Chondrocyte (in vitro differentiated cells): ENCODE data around the gene PPP1R37. TPM values are rescaled to one million over a fixed set of nuclear protein-coding genes. Genes with fewer than 3 reads are reported as not detected.
A peak's percentile ranks its signal among the peaks of the same experiment; 100 is the strongest.

Experiments used
- DNase-seq: peaks from one replicate; pipeline ENCODE4 v3.0.0; 2021; ENCODE audit warnings: mixed read lengths, low spot score
- H3K27ac Mint-ChIP-seq: one replicate; pipeline ENCODE4 v1.8.0; 2021; ENCODE audit warnings: mild to moderate bottlenecking, moderate library complexity, mixed read lengths; ENCODE audit not compliant: unreplicated experiment
- H3K27me3 Mint-ChIP-seq: 2 replicates; pipeline ENCODE4 v1.8.0; 2021; ENCODE audit warnings: low read depth, mixed read lengths
- H3K36me3 Mint-ChIP-seq: 2 replicates; pipeline ENCODE4 v1.8.0; 2021; ENCODE audit warnings: low read depth, mixed read lengths
- H3K4me1 Mint-ChIP-seq: 2 replicates; pipeline ENCODE4 v1.8.0; 2021; ENCODE audit warnings: low read depth, mild to moderate bottlenecking, mixed read lengths
- H3K4me3 Mint-ChIP-seq: one replicate; pipeline ENCODE4 v1.8.0; 2021; ENCODE audit warnings: mild to moderate bottlenecking, moderate library complexity, mixed read lengths; ENCODE audit not compliant: unreplicated experiment
- H3K9me3 Mint-ChIP-seq: 2 replicates; pipeline ENCODE4 v1.8.0; 2021; ENCODE audit warnings: low read depth, mixed read lengths
- CTCF ChIP-seq: fragments of 200-600 bp; sonication (generic); IDR thresholded peaks from 2 replicates; pipeline ENCODE4 v1.5.0; 2021; ENCODE audit warnings: antibody characterized with exemption, mild to moderate bottlenecking, moderate library complexity
- total RNA-seq: library from RNA; stranded (reverse); gene quantifications from 3 replicates; pipeline ENCODE4 v1.2.1, GENCODE V29; 2021

Gene PPP1R37
- total RNA-seq, 1 donor from 2014 or later: 30.2 TPM

- H3K36me3 Mint-ChIP-seq: no peaks in the 10 kb centered on the region
- H3K4me1 Mint-ChIP-seq: peaks cover 11% of the 10 kb centered on the region
- H3K27me3 Mint-ChIP-seq: no peaks in the 10 kb centered on the region
- H3K4me3 Mint-ChIP-seq: no peak overlapping the region
- H3K27ac Mint-ChIP-seq: no peak overlapping the region
- no peak for TF ChIP-seq CTCF
- no peaks in the 10 kb centered on the region for H3K9me3 Mint-ChIP-seq
- no peak for DNase-seq
These were observed 42.4 kb downstream of the PPP1R37 start for GRCh38 chr19:45135176-45135885.

- TF ChIP-seq CTCF: no peak
- no peak for DNase-seq
- no peak overlapping the region for H3K4me3 Mint-ChIP-seq
- peak overlapping the region; percentile 27 for H3K27ac Mint-ChIP-seq
- no peaks in the 10 kb centered on the region for H3K27me3 Mint-ChIP-seq
- no peaks in the 10 kb centered on the region for H3K36me3 Mint-ChIP-seq
- no peaks in the 10 kb centered on the region for H3K9me3 Mint-ChIP-seq
- peaks cover 7% of the 10 kb centered on the region for H3K4me1 Mint-ChIP-seq
These were observed 43.7 kb downstream of the PPP1R37 start for GRCh38 chr19:45136507-45137178.

GRCh38 chr19:45137179-45137761 lies 44.3 kb downstream of the PPP1R37 start:
- peaks cover 7% of the 10 kb centered on the region for H3K4me1 Mint-ChIP-seq
- no peaks in the 10 kb centered on the region for H3K36me3 Mint-ChIP-seq
- no peak for TF ChIP-seq CTCF
- DNase-seq: no peak
- no peak overlapping the region for H3K4me3 Mint-ChIP-seq
- H3K27ac Mint-ChIP-seq: peak overlapping the region; percentile 66
- H3K9me3 Mint-ChIP-seq: no peaks in the 10 kb centered on the region
- no peaks in the 10 kb centered on the region for H3K27me3 Mint-ChIP-seq

GRCh38 chr19:45138303-45138751 lies 45.3 kb downstream of the PPP1R37 start:
- Mint-ChIP-seq H3K36me3 (peaks cover 7% of the 10 kb centered on the region), H3K27ac (peak overlapping the region; percentile 4), H3K9me3 (no peaks in the 10 kb centered on the region), H3K4me3 (no peak overlapping the region), H3K4me1 (peaks cover 7% of the 10 kb centered on the region), H3K27me3 (no peaks in the 10 kb centered on the region)
- no peak for DNase-seq
- TF ChIP-seq CTCF: no peak

GRCh38 chr19:45139286-45140143 lies 46.5 kb downstream of the PPP1R37 start:
- Mint-ChIP-seq H3K27me3 (no peaks in the 10 kb centered on the region), H3K4me1 (peaks cover 7% of the 10 kb centered on the region), H3K36me3 (peaks cover 7% of the 10 kb centered on the region), H3K4me3 (no peak overlapping the region), H3K9me3 (no peaks in the 10 kb centered on the region), H3K27ac (no peak overlapping the region)
- DNase-seq: no peak
- no peak for TF ChIP-seq CTCF
